ENCODE results near the gene TOM1L2.

TOM1L2 gene

GRCh38 chr17:17924131-17924856 is 47.9 kb downstream of the TOM1L2 start:
- TF ChIP-seq EZH2phosphoT487 (IDR thresholded peaks at IDR 0.05; ENCODE audit: low read length) (no peak), EZH2 (optimal IDR thresholded peaks at IDR 0.05; ENCODE audit: low read depth, low read length) (no peak), CTCF (IDR thresholded peaks at IDR 0.05; ENCODE audit: low read length) (no peak)
- Histone ChIP-seq H3F3A (ENCODE audit: insufficient read depth, low read length) (no peaks in the 10 kb centered on the region; the same call in 1 of the 2 replicates), H3K27me3 (replicated peaks; ENCODE audit: insufficient read depth, low read length) (no peaks in the 10 kb centered on the region), H3K9me3 (replicated peaks; ENCODE audit: insufficient read depth, low read length) (no peaks in the 10 kb centered on the region; the same call in 1 of the 2 replicates), H2AFZ (ENCODE audit: low read length) (no peak overlapping the region), H3K9ac (ENCODE audit: low read length) (no peak overlapping the region), H3K4me3 (ENCODE audit: low read length) (no peak overlapping the region), H3K36me3 (replicated peaks; ENCODE audit: insufficient read depth, low read length) (no peaks in the 10 kb centered on the region), H3K4me1 (ENCODE audit: low read length) (peaks cover 7% of the 10 kb centered on the region; the same call in 1 of the 2 replicates), H3K79me2 (ENCODE audit: low read length) (no peaks in the 10 kb centered on the region), H3K4me2 (ENCODE audit: low read depth, low read length) (no peak overlapping the region), H4K20me1 (ENCODE audit: insufficient read depth, low read length) (0 out of 2 replicates have a peak, but pooled peaks cover 6% of the 10 kb centered on the region), H3K9me2 (replicated peaks; ENCODE audit: insufficient read depth, low read length) (no peaks in the 10 kb centered on the region), H3K27ac (ENCODE audit: low read length) (no peak overlapping the region)
- DNase-seq, result no peak

GRCh38 chr17:17922070-17922614 is 50.1 kb downstream of the TOM1L2 start:
- H2AFZ ChIP-seq (ENCODE audit: low read length), result no peak overlapping the region
- no peak overlapping the region for H3K4me2 ChIP-seq (ENCODE audit: low read depth, low read length)
- H3K36me3 ChIP-seq (replicated peaks; ENCODE audit: insufficient read depth, low read length), result no peaks in the 10 kb centered on the region
- no peaks in the 10 kb centered on the region; the same call in 1 of the 2 replicates for H3K9me3 ChIP-seq (replicated peaks; ENCODE audit: insufficient read depth, low read length)
- no peaks in the 10 kb centered on the region for H4K20me1 ChIP-seq (ENCODE audit: insufficient read depth, low read length)
- H3K79me2 ChIP-seq (ENCODE audit: low read length), result no peaks in the 10 kb centered on the region
- H3K4me3 ChIP-seq (ENCODE audit: low read length), result no peak overlapping the region
- H3K27ac ChIP-seq (ENCODE audit: low read length), result no peak overlapping the region
- H3K27me3 ChIP-seq (replicated peaks; ENCODE audit: insufficient read depth, low read length), result no peaks in the 10 kb centered on the region
- no peaks in the 10 kb centered on the region for H3K9me2 ChIP-seq (replicated peaks; ENCODE audit: insufficient read depth, low read length)
- H3K4me1 ChIP-seq (ENCODE audit: low read length), result peaks cover 5% of the 10 kb centered on the region; the same call in 1 of the 2 replicates
- no peak for TF ChIP-seq CTCF (IDR thresholded peaks at IDR 0.05; ENCODE audit: low read length)
- TF ChIP-seq EZH2phosphoT487 (IDR thresholded peaks at IDR 0.05; ENCODE audit: low read length), result no peak
- DNase-seq, result no peak
- H3K9ac ChIP-seq (ENCODE audit: low read length), result no peak overlapping the region
- H3F3A ChIP-seq (ENCODE audit: insufficient read depth, low read length), result no peaks in the 10 kb centered on the region; the same call in 1 of the 2 replicates

GRCh38 chr17:17921192-17922069 is 50.8 kb downstream of the TOM1L2 start:
- Histone ChIP-seq H3K4me3 (ENCODE audit: low read length) (no peak overlapping the region), H2AFZ (ENCODE audit: low read length) (no peak overlapping the region), H3K27me3 (replicated peaks; ENCODE audit: insufficient read depth, low read length) (no peaks in the 10 kb centered on the region), H3K9me2 (replicated peaks; ENCODE audit: insufficient read depth, low read length) (no peaks in the 10 kb centered on the region), H3K36me3 (replicated peaks; ENCODE audit: insufficient read depth, low read length) (no peaks in the 10 kb centered on the region), H3F3A (ENCODE audit: insufficient read depth, low read length) (no peaks in the 10 kb centered on the region), H3K4me2 (ENCODE audit: low read depth, low read length) (no peak overlapping the region), H3K9me3 (replicated peaks; ENCODE audit: insufficient read depth, low read length) (no peaks in the 10 kb centered on the region; the same call in 1 of the 2 replicates), H4K20me1 (ENCODE audit: insufficient read depth, low read length) (no peaks in the 10 kb centered on the region), H3K27ac (ENCODE audit: low read length) (no peak overlapping the region), H3K4me1 (ENCODE audit: low read length) (no peaks in the 10 kb centered on the region), H3K79me2 (ENCODE audit: low read length) (no peaks in the 10 kb centered on the region), H3K9ac (ENCODE audit: low read length) (no peak overlapping the region)
- no peak for DNase-seq
- TF ChIP-seq EZH2 (optimal IDR thresholded peaks at IDR 0.05; ENCODE audit: low read depth, low read length) (no peak), EZH2phosphoT487 (IDR thresholded peaks at IDR 0.05; ENCODE audit: low read length) (no peak), CTCF (IDR thresholded peaks at IDR 0.05; ENCODE audit: low read length) (no peak)

Data from MM.1S (cell line).